ENCODE data around the gene FLNB. TPM values are rescaled to one million over a fixed set of nuclear protein-coding genes. Genes with fewer than 3 reads are reported as not detected.
"Not testable (repeated sequence)": the region's sequence is repeated elsewhere in the genome, so short reads cannot be mapped to it uniquely, and the experiment has no call there.

Gene FLNB
- total RNA-seq, 1 experiment from 2014 or later: 75.4 TPM

GRCh38 chr3:58200846-58201355 is 192.7 kb downstream of the FLNB start:
- Histone ChIP-seq H3K36me3 (replicated peaks; ENCODE audit: control insufficient read depth, insufficient read depth, low read length) (no peaks in the 10 kb centered on the region), H3K4me3 (ENCODE audit: insufficient read depth, low read depth, low read length) (no peak overlapping the region), H3K27me3 (ENCODE audit: control insufficient read depth, insufficient read depth, low read length) (no peaks in the 10 kb centered on the region)
- DNase-seq: no peak

DNA sequence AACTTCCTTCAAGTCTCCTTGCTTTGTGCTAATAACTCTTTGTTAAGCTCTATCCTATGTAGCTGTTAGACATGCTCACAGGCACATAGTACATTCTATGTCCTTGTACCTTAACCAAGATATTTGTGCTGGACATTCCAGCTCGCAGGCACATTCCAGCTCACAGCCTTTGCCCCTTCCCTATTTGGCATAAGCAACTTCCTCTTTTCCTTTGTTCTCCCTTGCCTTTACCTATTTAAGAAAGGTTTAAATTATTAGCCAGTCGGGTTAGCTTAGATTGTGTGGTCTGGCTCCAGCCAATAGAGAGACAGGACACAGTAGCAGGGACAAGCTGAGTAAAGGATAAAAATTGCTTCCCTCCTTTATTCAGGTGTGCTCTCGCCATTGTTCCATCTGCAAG is 193.2 kb downstream of the FLNB start:
- not testable (repeated sequence) for DNase-seq; H3K4me3 ChIP-seq (ENCODE audit: insufficient read depth, low read depth, low read length); H3K36me3 ChIP-seq (replicated peaks; ENCODE audit: control insufficient read depth, insufficient read depth, low read length); H3K27me3 ChIP-seq (ENCODE audit: control insufficient read depth, insufficient read depth, low read length)

DNA sequence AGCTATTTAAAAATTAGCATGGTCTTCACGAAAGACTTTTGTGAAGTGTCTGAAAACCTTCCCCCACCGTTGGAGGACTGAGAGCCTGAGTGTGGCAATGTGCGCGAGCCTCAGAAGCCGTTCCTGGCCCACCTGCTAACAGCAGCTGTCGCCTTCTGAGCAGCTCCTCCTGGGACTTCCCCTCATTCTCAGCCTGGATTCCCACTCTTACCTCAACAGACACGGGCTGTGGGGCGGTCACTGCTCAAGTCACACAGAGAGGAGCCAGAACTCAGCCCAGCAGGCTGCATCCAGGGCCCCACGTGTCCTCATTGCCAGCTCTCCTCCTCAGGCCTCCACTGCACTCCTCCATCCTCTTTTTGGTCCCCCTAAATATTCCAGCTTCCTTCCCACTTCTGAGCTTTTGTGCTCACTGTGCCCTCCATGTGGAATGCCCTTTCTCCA is 194.7 kb downstream of the FLNB start:
- Histone ChIP-seq H3K27me3 (ENCODE audit: control insufficient read depth, insufficient read depth, low read length) (no peaks in the 10 kb centered on the region), H3K4me3 (ENCODE audit: insufficient read depth, low read depth, low read length) (no peak overlapping the region), H3K36me3 (replicated peaks; ENCODE audit: control insufficient read depth, insufficient read depth, low read length) (no peaks in the 10 kb centered on the region)
- no peak for DNase-seq

DNA sequence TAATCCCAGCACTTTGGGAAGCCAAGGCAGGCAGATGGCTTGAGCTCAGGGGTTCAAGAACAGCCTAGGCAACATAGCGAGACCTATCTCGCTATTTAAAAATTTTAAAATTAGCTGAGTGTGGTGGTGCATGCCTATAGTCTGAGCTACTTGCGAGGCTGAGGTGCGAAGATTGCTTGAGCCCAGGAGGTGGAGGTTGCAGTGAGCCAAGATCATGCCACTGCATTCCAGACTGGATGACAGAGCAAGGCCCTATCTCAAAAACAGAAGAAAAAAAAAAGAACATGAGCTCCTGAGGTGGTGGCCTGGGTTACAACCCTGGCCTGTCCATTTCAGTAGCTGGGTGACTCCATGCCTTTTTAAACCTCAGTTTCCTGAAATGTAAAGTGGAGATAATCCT is 195.3 kb downstream of the FLNB start:
- no peaks in the 10 kb centered on the region for H3K27me3 ChIP-seq (ENCODE audit: control insufficient read depth, insufficient read depth, low read length)

GRCh38 chr3:58204720-58205119 is 196.5 kb downstream of the FLNB start:
- no peaks in the 10 kb centered on the region for H3K36me3 ChIP-seq (replicated peaks; ENCODE audit: control insufficient read depth, insufficient read depth, low read length)
- no peak for DNase-seq
- no peaks in the 10 kb centered on the region for H3K27me3 ChIP-seq (ENCODE audit: control insufficient read depth, insufficient read depth, low read length)
- no peak overlapping the region for H3K4me3 ChIP-seq (ENCODE audit: insufficient read depth, low read depth, low read length)

More for the DNA sequence above, 195.3 kb downstream of the FLNB start:
- H3K36me3 ChIP-seq (replicated peaks; ENCODE audit: control insufficient read depth, insufficient read depth, low read length): no peaks in the 10 kb centered on the region
- H3K4me3 ChIP-seq (ENCODE audit: insufficient read depth, low read depth, low read length): no peak overlapping the region
- no peak for DNase-seq

- Histone ChIP-seq H3K36me3 (replicated peaks; ENCODE audit: control insufficient read depth, insufficient read depth, low read length) (no peaks in the 10 kb centered on the region), H3K4me3 (ENCODE audit: insufficient read depth, low read depth, low read length) (no peak overlapping the region), H3K27me3 (ENCODE audit: control insufficient read depth, insufficient read depth, low read length) (no peaks in the 10 kb centered on the region)
- DNase-seq: no peak
Measured at GRCh38 chr3:58205981-58206380, 197.8 kb downstream of the FLNB start.

DNA sequence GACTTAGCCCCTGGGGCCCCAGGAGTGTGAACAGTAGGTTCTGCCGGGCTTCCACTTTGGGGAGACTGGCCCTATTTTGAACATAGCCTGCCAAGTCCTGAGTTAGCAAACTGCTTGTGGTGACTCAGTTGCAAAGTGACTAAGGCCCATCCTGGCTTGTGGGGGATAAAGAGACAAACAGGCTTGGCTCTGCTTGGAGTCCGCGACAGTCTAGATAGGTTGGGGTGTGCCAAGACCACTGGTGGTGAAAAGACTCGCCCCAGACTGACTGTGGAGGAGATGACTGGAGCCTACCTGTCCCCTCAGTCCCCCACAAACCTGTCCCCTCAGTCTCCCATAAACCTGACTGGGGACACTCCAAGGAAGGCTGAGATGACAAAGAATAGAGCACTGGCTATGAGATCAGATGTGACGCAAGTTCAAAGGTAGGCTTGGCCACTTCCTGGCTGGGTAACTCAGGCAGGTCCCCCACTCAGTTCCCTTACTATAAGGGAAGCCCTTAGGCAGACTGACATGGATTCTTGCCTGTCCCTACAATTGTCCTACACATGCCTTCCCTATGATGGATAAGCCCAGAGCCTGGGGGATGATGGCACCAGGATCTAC is 198.3 kb downstream of the FLNB start:
- no peak for DNase-seq
- Histone ChIP-seq H3K36me3 (replicated peaks; ENCODE audit: control insufficient read depth, insufficient read depth, low read length) (no peaks in the 10 kb centered on the region), H3K27me3 (ENCODE audit: control insufficient read depth, insufficient read depth, low read length) (no peaks in the 10 kb centered on the region), H3K4me3 (ENCODE audit: insufficient read depth, low read depth, low read length) (no peak overlapping the region)

DNA sequence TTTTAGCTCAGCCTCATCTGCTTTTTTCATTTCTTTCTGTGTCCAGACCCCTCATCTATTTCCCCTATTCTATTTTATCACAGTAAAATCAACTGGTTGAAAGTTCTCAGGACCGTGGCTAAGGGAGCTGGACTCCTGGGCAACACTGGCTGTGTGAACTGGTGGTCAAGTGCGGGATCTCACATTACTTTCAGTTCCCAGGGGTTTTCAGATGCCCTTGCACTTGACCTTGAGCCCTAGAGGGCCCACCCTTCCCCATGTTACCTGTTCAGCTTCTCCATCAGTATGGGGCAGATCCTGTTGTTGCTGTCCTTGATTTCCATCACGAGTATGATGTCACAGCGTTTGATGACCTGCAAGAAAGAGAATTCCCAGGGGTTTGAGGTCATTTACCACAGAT is 199.7 kb downstream of the FLNB start:
- no peaks in the 10 kb centered on the region for H3K27me3 ChIP-seq (ENCODE audit: control insufficient read depth, insufficient read depth, low read length)
- no peak for DNase-seq
- H3K4me3 ChIP-seq (ENCODE audit: insufficient read depth, low read depth, low read length): no peak overlapping the region
- no peaks in the 10 kb centered on the region for H3K36me3 ChIP-seq (replicated peaks; ENCODE audit: control insufficient read depth, insufficient read depth, low read length)

DNA sequence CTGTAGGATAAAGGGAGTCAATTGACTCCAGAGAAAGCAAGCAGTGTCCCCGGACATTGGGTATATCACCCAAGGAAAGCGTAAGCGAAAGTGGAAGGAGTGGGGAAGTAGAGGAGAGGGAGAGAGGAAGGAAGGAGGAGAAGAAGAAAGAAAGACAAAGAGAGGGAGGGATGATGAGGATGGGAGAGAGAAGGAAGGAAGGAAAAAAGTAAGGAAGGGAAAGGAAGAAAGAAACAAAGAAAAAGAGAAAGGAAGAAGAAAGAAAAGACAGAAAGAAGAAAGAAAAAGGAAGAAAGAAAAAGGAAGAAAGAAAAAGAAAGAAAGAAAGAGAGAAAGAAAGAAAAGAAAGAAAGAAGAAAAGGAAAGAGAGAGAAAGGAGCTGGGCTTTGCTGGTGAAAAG is 201.7 kb downstream of the FLNB start:
- Histone ChIP-seq H3K36me3 (replicated peaks; ENCODE audit: control insufficient read depth, insufficient read depth, low read length) (no peaks in the 10 kb centered on the region), H3K4me3 (ENCODE audit: insufficient read depth, low read depth, low read length) (no peak overlapping the region), H3K27me3 (ENCODE audit: control insufficient read depth, insufficient read depth, low read length) (no peaks in the 10 kb centered on the region)
- DNase-seq: no peak

DNA sequence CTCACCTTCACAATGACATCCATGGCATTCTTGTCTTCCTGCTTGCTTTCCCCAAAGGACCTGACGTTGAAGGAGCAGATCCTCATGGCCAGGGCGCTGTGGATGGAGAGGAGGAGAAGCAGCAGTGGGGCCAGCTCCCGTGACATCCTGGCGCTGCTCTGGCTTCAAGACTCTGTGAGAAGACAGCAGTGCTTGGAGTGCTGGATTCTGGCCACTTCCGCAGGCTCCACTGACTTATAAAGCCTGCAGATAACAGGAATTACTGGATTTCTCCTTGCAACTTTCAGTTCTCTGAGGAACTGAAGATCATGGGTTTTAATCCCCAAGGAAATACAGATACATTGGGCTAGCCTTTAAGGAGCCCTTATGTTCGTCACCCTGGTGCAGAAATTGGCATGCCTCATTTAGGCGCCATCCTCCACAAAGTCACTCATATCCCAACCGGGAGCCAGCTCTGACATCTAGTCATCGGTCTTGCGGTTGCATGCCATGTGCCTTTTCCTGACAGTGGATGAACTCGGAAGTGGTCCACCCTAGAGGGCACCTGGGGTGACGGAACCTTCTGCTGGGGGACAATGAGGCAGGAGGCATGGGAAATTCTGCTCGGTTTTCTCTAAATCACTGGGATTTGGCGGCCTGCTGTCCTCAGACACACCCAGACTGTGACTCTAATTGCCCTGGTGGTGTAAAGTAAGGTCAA is 202.7 kb downstream of the FLNB start, which contains the start of gene DNASE1L3:
Gene DNASE1L3 (minus strand): TSS at position 212 of the 700 bp plus-strand sequence. CDS start 66 bp downstream, at position 146.
- H3K36me3 ChIP-seq (replicated peaks; ENCODE audit: control insufficient read depth, insufficient read depth, low read length): no peaks in the 10 kb centered on the region
- DNase-seq: no peak

GRCh38 chr3:58214484-58215316 is 206.5 kb downstream of the FLNB start:
- no peaks in the 10 kb centered on the region for H3K36me3 ChIP-seq (replicated peaks; ENCODE audit: control insufficient read depth, insufficient read depth, low read length)
- no peak for DNase-seq
- no peaks in the 10 kb centered on the region for H3K27me3 ChIP-seq (ENCODE audit: control insufficient read depth, insufficient read depth, low read length)
- no peak overlapping the region for H3K4me3 ChIP-seq (ENCODE audit: insufficient read depth, low read depth, low read length)

More for the DNA sequence above, 202.7 kb downstream of the FLNB start, which contains the start of gene DNASE1L3:
- Histone ChIP-seq H3K27me3 (ENCODE audit: control insufficient read depth, insufficient read depth, low read length) (no peaks in the 10 kb centered on the region), H3K4me3 (ENCODE audit: insufficient read depth, low read depth, low read length) (no peak within 1 kb of the TSS)

- no peaks in the 10 kb centered on the region for H3K27me3 ChIP-seq (ENCODE audit: control insufficient read depth, insufficient read depth, low read length)
- DNase-seq: no peak
Measured at GRCh38 chr3:58215317-58216025, 207.2 kb downstream of the FLNB start.

DNA sequence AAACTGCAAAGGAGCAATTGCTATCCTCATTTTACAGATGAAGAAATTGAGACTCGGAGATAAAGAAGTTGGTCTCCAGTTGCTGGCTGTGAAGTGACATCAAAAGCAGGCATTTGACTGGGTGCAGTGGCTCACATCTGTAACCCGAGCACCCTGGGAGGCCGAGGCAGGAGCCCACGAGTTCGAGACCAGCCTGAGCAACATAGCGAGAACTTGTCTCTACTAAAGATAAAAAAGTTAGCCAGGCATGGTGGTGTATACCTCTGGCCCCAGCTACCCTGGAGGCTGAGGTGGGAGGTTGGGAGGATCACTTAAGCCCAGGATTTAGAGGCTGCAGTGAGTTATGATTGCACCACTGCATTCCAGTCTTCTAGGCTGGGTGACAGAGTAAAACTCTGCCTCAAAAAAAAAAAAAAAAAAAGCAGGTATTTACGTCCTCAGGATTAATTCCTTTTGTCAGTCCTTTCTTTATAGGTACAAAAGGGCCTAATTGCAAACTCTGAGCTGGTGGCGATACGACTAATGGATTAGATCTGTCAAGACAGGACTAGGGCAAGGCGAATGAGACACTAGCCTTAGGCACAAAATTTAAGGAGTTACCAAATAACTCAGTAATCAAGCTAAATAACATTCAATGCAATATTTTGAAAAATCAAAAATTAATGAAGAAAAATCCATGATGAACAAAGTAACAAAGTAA is 208.4 kb downstream of the FLNB start:
- no peaks in the 10 kb centered on the region for H3K27me3 ChIP-seq (ENCODE audit: control insufficient read depth, insufficient read depth, low read length)
- DNase-seq: no peak
- no peaks in the 10 kb centered on the region for H3K36me3 ChIP-seq (replicated peaks; ENCODE audit: control insufficient read depth, insufficient read depth, low read length)
- H3K4me3 ChIP-seq (ENCODE audit: insufficient read depth, low read depth, low read length): no peak overlapping the region

More at GRCh38 chr3:58215317-58216025, 207.2 kb downstream of the FLNB start:
- H3K36me3 ChIP-seq (replicated peaks; ENCODE audit: control insufficient read depth, insufficient read depth, low read length): no peaks in the 10 kb centered on the region
- no peak overlapping the region for H3K4me3 ChIP-seq (ENCODE audit: insufficient read depth, low read depth, low read length)
